Esophagus squamous epithelium (tissue), 4 donors: ENCODE results near the gene PRMT1.

ENCODE experiments used
- CTCF ChIP-seq, 6 experiments: fragments of 450-650 bp in 4 of 6; fragments of 200-600 bp in 2 of 6; sonication (generic) in 2 of 6; IDR thresholded peaks; one replicate each; pipeline ENCODE4 v1.5.1; 2016 to 2019; ENCODE audit warnings: antibody characterized with exemption in 6 of 6, mild to moderate bottlenecking in 4 of 6, moderate library complexity in 4 of 6
- POLR2A ChIP-seq, 4 donors: fragments of 450-650 bp; IDR thresholded peaks; one replicate each; pipeline ENCODE4 v1.6.1; 2017; ENCODE audit warnings: antibody characterized with exemption in 4 of 4, mild to moderate bottlenecking in 4 of 4, moderate library complexity in 3 of 4

DNA sequence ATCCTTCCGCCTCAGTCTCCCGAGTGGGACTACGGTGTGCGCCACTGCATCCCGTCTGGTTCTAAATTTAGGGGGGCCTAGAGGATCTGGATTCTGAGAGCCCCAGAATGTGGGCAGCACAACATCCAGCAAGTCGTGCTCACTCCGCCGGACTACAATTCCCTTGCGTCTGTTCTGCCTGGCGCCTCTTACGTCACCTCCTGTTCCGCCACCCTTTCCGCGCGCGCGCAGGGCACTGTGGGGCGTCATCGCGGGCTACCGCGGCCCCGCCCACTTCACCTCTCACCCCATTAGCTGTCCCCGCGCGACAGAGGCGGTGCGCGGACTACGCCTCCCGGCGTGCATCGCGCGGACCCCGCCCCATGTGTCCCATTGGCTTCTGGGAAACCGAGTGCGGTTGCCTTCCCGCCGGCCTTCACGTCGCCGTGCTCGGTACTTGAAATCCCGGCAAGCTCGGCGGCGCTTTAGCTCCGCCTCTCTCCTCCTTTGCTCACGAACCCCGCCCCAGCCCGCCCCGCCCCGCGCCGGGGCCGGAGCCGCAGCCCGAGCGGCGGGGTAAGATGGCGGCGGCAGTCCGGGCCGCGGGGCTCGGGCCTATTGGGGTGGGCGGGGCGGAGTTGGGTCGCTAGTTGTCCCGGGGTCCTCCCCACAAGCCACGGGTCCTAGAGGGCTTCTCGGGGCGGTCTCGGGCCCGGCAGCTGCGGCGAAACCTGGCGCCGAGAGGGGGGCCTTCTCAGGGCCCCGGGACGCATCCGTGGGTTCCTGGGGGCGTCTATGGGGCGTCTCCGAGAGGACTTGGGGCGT, 35.2 kb upstream of the PRMT1 start, which contains the start of gene SCAF1:
- TF ChIP-seq CTCF (IDR thresholded peaks at IDR 0.05), result peak in 1 of 6 experiments; percentile 21
- peak in 3 of 4 donors; percentile 47 to 97 (median 93) for TF ChIP-seq POLR2A (IDR thresholded peaks at IDR 0.05)
